HG03045 (cell line): ENCODE data around the gene VSTM1.
A peak's percentile ranks its signal among the peaks of the same experiment; 100 is the strongest.
"Not testable (repeated sequence)": the region's sequence is repeated elsewhere in the genome, so short reads cannot be mapped to it uniquely, and the experiment has no call there.

ENCODE experiments used
- ATAC-seq: cut with Tn5 transposase; IDR thresholded peaks from one replicate; pipeline ENCODE4 v1.9.1; 2021; ENCODE audit warnings: mild to moderate bottlenecking, moderate library complexity; ENCODE audit not compliant: unreplicated experiment

VSTM1 gene

DNA sequence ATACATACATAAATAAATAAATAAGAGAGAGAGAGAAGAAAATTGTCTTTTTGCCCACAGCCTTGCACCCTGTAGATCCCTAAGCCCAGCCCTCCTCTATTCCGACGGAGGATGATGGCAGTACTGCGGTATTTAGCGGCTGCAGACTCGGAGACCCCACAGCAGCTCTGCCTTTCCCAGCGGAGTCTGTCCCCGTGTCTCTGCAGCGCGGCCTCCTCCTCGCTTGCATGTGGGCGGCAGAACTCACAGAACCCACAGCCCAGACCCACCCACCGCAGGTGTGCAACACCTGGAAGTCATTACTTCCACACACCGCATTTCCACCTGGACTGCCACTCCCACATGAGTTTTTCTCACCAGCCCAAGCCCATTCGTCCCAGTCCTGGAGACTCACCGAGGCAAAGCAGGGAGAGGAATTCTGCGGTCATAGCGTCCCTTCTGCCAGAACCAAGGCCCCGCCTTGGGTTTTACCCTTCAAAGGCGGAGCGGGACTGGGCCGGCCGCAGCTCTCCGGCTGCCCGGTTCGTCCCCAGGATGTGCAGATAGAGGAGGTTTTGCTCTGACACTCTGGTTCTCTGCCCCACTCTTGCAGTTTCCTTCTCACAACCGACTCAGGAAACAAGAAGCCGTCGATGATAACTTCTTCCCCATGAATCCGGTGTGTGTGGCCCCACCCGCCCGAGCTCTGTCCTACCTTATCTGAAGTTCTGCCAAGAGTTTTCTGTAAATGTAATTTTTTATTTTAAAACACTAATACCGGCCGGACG, at the start of gene VSTM1:
VSTM1 (minus strand) TSS at position 548 of the 767 bp plus-strand sequence; CDS start at position 428, 120 bp downstream.
- ATAC-seq = no peak

DNA sequence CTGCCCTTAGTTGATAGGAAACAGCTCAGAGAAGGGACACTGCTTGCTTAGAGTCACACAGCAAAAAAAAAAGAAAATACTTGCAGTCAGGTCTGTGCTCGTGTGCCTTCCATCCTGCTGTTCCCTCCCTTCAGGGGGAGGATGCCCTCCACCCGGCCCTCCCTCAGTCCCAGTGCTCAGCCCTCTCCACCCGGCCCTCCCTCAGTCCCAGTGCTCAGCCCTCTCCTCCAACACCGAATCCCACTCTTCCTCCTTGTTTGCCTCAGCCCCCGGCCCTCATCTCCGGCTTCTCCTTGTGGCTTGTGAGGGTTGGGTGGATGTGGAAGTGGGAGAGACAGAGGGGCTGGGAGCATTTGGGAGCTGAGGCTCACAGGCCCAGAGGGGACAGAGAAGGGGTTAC, 46.0 kb upstream of the VSTM1 start:
- ATAC-seq = no peak

DNA sequence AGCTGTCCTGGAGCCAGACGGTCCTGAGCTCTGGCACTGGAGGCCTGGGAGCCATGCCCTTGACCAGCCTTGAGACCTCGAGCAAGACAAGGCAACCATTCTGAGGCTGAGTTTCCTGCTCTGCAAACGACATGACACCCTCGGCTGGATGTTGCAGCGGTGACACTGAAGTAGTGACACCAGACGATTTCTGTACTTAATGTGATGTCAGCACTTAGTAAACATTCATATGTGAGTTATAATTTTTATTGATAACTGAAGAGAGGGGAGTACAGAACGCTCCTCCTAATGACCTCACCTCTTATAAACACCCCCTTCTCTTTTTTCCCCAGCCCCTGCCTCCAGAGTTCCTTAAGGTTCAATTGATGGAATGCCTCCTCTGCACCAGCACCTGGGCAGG, 44.8 kb upstream of the VSTM1 start:
- no peak for ATAC-seq

GRCh38 chr19:54107876-54108490, 44.3 kb upstream of the VSTM1 start:
- ATAC-seq = no peak

DNA sequence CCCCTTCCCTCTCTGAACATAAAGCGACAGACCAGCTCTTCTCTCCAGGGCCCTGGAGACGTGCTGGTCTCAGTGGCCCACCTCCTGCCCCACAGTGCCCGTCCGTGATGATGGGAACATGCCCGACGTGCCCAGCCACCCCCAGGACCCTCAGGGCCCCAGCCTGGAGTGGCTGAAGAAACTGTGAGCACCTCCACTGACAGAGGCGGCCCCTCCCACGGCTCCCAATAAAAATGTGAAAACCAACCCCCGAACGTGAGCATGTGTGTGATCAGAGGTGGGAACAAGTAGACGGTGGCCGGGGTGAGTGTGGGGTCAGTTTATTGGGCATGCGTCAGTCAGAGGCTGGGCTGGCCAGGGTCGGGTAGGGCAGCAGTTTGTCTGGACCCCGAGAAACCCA, 43.0 kb upstream of the VSTM1 start:
- ATAC-seq = no peak

DNA sequence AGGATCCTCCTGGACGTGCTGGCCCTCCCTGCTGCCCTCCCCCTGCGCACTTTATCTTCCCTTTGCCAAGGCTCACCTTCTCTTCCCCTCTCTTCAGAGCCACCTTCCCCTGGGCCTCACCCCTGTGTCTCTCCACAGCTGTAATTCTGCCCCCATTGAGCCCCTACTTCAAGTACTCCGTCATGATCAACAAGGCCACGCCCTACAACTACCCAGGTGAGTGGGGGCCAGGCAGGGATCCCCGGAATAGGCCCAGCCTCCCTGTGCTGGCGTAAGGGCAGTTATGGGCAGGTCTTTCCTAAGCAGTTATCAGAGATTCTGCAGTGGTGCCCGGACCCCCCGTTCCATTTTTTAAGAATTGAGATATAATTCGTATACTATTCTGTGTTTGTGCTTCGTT, 42.1 kb upstream of the VSTM1 start:
- ATAC-seq = no peak

GRCh38 chr19:54104998-54105715, 41.5 kb upstream of the VSTM1 start:
- no peak for ATAC-seq

DNA sequence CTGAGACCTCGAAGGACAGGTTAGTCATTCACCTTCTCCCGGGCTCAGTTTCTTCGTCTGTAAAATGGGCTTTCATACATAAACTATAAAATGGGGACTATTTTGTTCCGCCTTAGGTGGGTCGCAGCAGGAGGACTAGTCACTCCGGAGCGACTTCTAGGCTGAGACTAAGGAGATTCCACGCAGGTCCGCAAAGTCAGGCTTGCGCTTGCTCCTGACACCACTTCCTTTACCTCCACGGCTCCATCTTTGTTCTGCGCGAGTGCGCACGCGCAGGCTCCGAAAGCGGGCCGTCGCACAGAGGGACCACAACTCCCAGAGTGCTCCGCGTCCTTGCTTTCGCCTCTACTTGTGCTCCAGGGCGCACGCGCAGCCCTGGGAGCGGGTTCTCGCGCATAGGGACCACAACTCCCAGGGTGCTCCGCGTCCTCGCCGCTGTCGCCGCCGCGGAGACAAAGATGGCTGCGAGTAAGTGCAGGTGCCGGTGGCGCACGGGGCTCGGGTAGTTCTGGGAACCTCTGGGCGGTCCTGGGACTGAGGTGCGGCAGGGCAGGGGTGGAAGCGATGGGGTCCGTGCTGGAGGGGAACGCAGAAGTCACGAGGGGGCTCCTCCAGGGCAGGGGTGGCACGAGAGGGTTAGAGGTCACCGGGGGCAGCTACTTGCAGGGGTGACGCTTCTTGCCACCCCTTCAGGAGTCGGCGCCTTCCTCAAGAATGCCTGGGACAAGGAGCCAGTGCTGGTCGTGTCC, 38.9 kb upstream of the VSTM1 start, which contains the start of gene NDUFA3:
NDUFA3 (plus strand) TSS at position 435 of the 749 bp plus-strand sequence; CDS start at position 459, 24 bp downstream.
- ATAC-seq = peak; percentile 92

DNA sequence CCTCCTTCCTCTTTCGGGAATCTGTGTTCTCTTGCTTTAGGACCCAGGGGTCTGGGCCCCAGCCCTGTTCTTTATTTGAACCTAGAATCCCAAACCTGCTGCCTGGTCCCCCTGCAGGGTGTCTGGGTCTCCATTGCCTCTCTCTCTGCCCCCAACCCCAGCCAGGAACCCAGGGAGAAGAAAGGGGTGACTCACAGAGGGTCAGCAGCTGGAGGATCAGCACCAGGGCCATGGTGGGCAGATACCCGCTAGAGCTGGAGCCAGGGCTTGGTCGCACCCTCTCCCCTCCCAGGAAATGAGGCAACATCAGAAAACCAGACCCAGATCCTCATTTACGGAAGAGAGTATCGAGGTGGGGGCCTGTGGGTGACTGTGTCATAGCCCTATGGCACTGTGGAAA, 36.9 kb upstream of the VSTM1 start, which contains the start of gene OSCAR:
OSCAR (minus strand) TSS at position 243 of the 400 bp plus-strand sequence; CDS start at position 232, 11 bp downstream.
- no peak for ATAC-seq

DNA sequence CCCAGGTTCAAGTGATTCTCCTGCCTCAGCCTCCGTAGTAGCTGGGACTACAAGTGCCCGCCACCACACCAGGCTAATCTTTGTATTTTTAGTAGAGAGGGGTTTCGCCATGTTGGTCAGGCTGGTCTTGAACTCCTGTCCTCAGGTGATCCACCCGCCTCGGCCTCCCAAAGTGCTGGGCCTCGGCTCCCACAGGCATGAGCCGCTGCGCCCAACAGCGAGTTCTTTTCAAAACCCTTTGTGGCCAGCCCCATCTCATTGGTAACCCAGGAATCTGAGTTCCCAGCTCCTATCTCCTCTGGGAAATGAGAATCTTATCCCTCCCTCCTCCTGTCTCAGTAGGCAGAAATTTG, 36.2 kb upstream of the VSTM1 start:
- not testable (repeated sequence) for ATAC-seq

DNA sequence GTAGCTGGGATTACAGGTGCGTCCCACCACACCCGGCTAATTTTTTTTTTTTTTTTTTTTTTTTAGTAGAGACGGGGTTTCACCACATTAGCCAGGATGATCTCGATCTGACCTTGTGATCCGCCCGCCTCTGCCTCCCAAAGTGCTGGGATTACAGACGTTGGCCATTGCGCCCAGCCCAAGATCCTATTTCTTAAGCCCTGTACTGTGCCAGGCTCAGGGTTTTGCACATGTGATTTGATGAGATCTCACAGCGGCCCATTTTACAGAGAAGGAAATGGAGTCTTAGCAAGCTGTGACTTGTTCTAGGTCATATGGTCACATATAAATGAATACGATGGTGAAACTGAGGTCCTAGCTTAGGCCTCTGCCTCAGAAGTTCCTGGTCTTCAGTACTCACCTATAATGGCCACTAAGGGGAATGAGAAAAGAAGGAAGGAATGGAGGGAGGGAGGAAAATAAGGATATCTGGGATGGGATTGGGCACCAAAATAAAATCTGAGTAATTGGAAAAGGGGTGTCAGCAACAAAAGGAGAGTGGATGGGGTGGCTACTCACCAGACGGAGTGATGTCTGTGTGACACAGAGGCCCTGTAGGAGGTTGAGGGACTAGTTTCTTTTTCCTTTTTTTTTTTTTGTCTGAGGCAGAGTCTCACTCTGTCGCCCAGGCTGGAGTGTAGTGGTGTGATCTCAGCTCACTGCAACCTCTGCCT, 35.6 kb upstream of the VSTM1 start:
- ATAC-seq = no peak

GRCh38 chr19:54096617-54097106, 33.0 kb upstream of the VSTM1 start:
- no peak for ATAC-seq

GRCh38 chr19:54095859-54096616, 32.3 kb upstream of the VSTM1 start:
- not testable (repeated sequence) for ATAC-seq

- no peak for ATAC-seq
Observed at GRCh38 chr19:54095136-54095858, 31.6 kb upstream of the VSTM1 start.

DNA sequence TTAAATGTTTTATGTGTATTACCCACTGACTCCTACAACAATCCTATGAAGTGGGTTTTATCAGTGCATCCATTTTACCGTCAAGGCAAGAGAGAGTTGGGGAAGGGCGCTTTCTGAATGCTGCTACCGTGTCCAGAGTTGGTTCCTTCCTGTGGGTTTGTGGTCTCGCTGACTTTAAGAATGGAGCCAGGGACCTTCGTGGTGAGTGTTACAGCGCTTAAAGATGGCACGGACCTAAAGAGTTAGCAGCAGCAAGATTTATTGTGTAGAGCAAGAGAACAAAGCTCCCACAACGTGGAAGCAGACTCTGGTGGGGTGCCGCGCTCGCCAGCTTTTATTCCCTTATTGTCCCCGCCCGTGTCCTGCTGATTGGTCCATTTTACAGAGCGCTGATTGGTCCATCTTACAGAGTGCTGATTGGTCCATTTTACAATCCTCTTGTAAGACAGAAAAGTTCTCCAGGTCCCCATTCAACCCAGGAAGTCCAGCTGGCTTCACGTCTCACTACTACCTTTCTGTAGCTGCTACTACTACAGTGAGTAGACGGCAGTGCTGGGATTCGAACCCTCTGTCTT, 30.8 kb upstream of the VSTM1 start:
- ATAC-seq = no peak

DNA sequence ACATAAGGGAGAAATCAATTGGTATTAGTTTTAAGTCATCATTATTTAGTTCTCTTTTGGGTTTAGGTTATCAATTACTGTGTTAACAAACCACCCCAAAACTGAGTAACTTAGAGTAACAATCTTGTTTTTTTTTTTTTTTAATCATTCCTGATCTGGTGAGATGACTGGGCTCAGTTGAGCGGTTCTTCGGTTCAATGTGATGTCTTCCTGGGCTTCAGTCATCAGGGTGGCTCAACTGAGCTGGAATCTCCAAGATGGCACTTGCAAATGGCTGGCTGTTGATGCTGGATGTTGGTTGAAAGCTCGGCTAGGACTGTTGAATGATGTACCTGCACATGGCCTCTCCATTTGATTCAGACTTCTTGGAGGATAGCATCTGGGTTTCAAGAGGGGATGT, 20.7 kb upstream of the VSTM1 start:
- ATAC-seq = no peak

- ATAC-seq = no peak
Observed at GRCh38 chr19:54081032-54081431, 17.3 kb upstream of the VSTM1 start, which contains the start of gene TARM1. TARM1 (minus strand) TSS chr19:54081365; CDS start chr19:54081340, 25 bp downstream.

DNA sequence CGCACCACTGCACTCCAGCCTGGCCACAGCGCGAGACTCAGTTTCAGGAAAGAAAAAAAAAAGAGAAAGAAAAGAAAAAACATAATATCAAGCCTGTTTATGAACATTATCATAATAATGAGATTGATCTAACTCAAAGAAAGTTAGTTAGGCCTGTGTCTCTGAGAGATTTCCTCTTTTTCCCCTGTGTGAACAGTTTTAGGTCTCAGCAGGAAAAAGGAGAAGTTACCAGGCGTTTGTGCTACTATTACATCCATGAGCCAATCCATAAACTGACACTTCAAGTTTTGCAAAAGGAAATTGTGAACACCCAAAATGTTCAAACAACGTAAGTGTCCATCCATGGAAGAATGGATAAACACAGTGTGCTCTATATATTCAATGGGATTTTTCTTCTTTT, 13.6 kb upstream of the VSTM1 start:
- ATAC-seq = no peak
